ENCODE results near the gene RNF19B. TPM values are rescaled to one million over a fixed set of nuclear protein-coding genes. Genes with fewer than 3 reads are reported as not detected.

The RNF19B gene
- total and polyA plus RNA-seq, 2 of the 13 experiments (the other 11 are each of a cell fraction or from before 2014, with no cell fraction given): 15.3 to 22.5 TPM

- no peaks in the 10 kb centered on the region for H3K27me3 ChIP-seq (ENCODE audit: control insufficient read depth in 1 of 2, insufficient read depth in 2 of 2, low read length in 2 of 2)
- H3K27ac ChIP-seq (ENCODE audit: extremely low read length, insufficient read depth, low read length): no peak overlapping the region
- no peak for ATAC-seq
- H3K9ac ChIP-seq (ENCODE audit: insufficient read depth, low read depth, low read length): no peak overlapping the region
- no TSS peak for BruUV-seq (replicated peaks)
- no peaks in the 10 kb centered on the region for H3K9me3 ChIP-seq (ENCODE audit: low read length)
- no peak for FAIRE-seq
- H3K4me1 ChIP-seq (ENCODE audit: insufficient read depth, low read length): peaks cover 15% of the 10 kb centered on the region; the same call in 1 of the 2 replicates
- no peak overlapping the region for H3K4me2 ChIP-seq (ENCODE audit: low read depth, low read length)
- in situ Hi-C loops (cut with HindIII; ENCODE audit: extremely low pct_ligation_motif_present, low pct_unique_long_range_greater_than_20kb) (loop anchor here (5.0 kb wide), 1 partner anchor 78 kb away; no protein-coding TSS in a partner anchor), intact Hi-C loops (cut with micrococcal nuclease; ENCODE audit: unreplicated experiment) (loop anchor here (10.0 kb wide), 1 partner anchor 50 kb away; no protein-coding TSS in a partner anchor)
- H3K4me3 ChIP-seq (replicated peaks in 1 of 3; ENCODE audit: insufficient read depth in 1 of 3, low read depth in 2 of 3, low read length in 3 of 3): no peak overlapping the region
- no peak for TF ChIP-seq ZNF530 (CRISPR knock-in tag; IDR thresholded peaks at IDR 0.05; ENCODE audit: low read depth)
- no peak for TF ChIP-seq KLF13 (CRISPR knock-in tag; IDR thresholded peaks at IDR 0.05)
- TF ChIP-seq MAX (IDR thresholded peaks at IDR 0.05): no peak
- no peak for TF ChIP-seq ISL2 (CRISPR knock-in tag; IDR thresholded peaks at IDR 0.05)
- no peak for TF ChIP-seq ZNF782 (CRISPR knock-in tag; IDR thresholded peaks at IDR 0.05; ENCODE audit: borderline replicate concordance)
- no peak for TF ChIP-seq TEAD3 (CRISPR knock-in tag; optimal IDR thresholded peaks at IDR 0.05; ENCODE audit: borderline replicate concordance)
- no peak for TF ChIP-seq GLI4 (CRISPR knock-in tag; IDR thresholded peaks at IDR 0.05; ENCODE audit: borderline replicate concordance)
- no peak for TF ChIP-seq MXD3 (CRISPR knock-in tag; IDR thresholded peaks at IDR 0.05)
- no peak for TF ChIP-seq TAF1 (CRISPR knock-in tag; IDR thresholded peaks at IDR 0.05)
- no peak for TF ChIP-seq ZBTB43 (CRISPR knock-in tag; conservative IDR thresholded peaks at IDR 0.05)
- no peak for TF ChIP-seq ZNF235 (CRISPR knock-in tag; IDR thresholded peaks at IDR 0.05; ENCODE audit: borderline replicate concordance)
- TF ChIP-seq SOX13 (IDR thresholded peaks at IDR 0.05): no peak
- TF ChIP-seq SOX13 (CRISPR knock-in tag; conservative IDR thresholded peaks at IDR 0.05 in 1 of 2, IDR thresholded peaks at IDR 0.05 in 1 of 2): no peak
- no peak for TF ChIP-seq IKZF4 (CRISPR knock-in tag; IDR thresholded peaks at IDR 0.05; ENCODE audit: borderline replicate concordance, low read depth, not compliant biosample characterization)
- H4K20me1 ChIP-seq (ENCODE audit: insufficient read depth, low read length): no peaks in the 10 kb centered on the region
- ChIA-PET CTCF (ENCODE audit: low intra/inter-chr PET ratio, low total read pairs) (no interaction called here), POLR2A (interaction anchor here (0.6 to 1.2 kb wide), 2 partner anchors 40 to 47 kb away, joined by 3 to 4 read pairs; partner anchors contain the start of gene RNF19B)
- DNase-seq (ENCODE audit: low spot score): no peak
- H3K79me2 ChIP-seq (ENCODE audit: insufficient read depth, low read length): no peaks in the 10 kb centered on the region
- H2AFZ ChIP-seq (ENCODE audit: low read length): no peak overlapping the region
- 100% methylated on average over 2 of the region's 2 CpGs for WGBS (ENCODE audit: low lambda C conversion rate)
- H3K36me3 ChIP-seq (replicated peaks in 1 of 2; ENCODE audit: control insufficient read depth in 1 of 2, insufficient read depth in 2 of 2, low read length in 2 of 2): peaks cover 2 to 23% of the 10 kb centered on the region in 2 experiments; a peak in 3 of 5 replicates
These were observed 40.7 kb upstream of the RNF19B start for GRCh38 chr1:33005117-33005837.
